Esophagus squamous epithelium (tissue), 5 donors: ENCODE results near the gene NHSL2. TPM values are rescaled to one million over a fixed set of nuclear protein-coding genes. Genes with fewer than 3 reads are reported as not detected.
"Not testable (repeated sequence)": the region's sequence is repeated elsewhere in the genome, so short reads cannot be mapped to it uniquely, and the experiment has no call there.

Experiments used
- DNase-seq: peaks from one replicate; lab custom pipeline; 2025; lab: John Stamatoyannopoulos, UW
- H3K27ac ChIP-seq, 4 donors: fragments of 200-600 bp; sonication (generic); one replicate each; pipeline ENCODE4 v1.5.1; 2016 to 2019; ENCODE audit warnings: mild to moderate bottlenecking in 1 of 4
- H3K27me3 ChIP-seq, 4 donors: fragments of 200-600 bp; sonication (generic); 1 replicate in 3 of 4; 2 replicates in 1 of 4; pipeline versions ENCODE4 v1.5.1 to v1.6.0; 2017 to 2021; ENCODE audit warnings: antibody characterized with exemption in 1 of 4
- H3K36me3 ChIP-seq, 3 donors: fragments of 200-600 bp; sonication (generic); one replicate each; pipeline ENCODE4 v1.5.1; 2016 to 2019
- H3K4me1 ChIP-seq, 3 donors: fragments of 200-600 bp; sonication (generic); one replicate each; pipeline ENCODE4 v1.5.1; 2017 to 2019
- H3K4me3 ChIP-seq, 4 donors: fragments of 200-600 bp; sonication (generic); 1 replicate in 3 of 4; 2 replicates in 1 of 4; pipeline ENCODE4 v1.5.1; 2016 to 2019; ENCODE audit warnings: mild to moderate bottlenecking in 2 of 4, moderate library complexity in 1 of 4
- H3K9me3 ChIP-seq, 3 donors: fragments of 200-600 bp; sonication (generic); one replicate each; pipeline ENCODE4 v1.5.1; 2016 to 2019
- POLR2A ChIP-seq, 4 donors: fragments of 450-650 bp; IDR thresholded peaks; one replicate each; pipeline ENCODE4 v1.6.1; 2017; ENCODE audit warnings: antibody characterized with exemption in 4 of 4, mild to moderate bottlenecking in 4 of 4, moderate library complexity in 3 of 4
- WGBS, 2 donors: methylation state at CpG; one replicate each; pipeline ENCODE4 v1.1.5; 2018; 5-methylcytosine and 5-hydroxymethylcytosine counted together
- intact Hi-C: fragments of 100-400 bp; cut with DNase I; formaldehyde crosslinking; loops from one replicate; pipeline ENCODE4 v1.15.0; 2022
- total RNA-seq, 4 donors: library from RNA; depleted of rRNA; stranded (reverse); fragments of >200 nt; gene quantifications; one replicate each; pipeline ENCODE4 v1.1.0, GENCODE V29; 2016
- TF ChIP-seq, protein P1 (sequence below), 6 experiments: fragments of 450-650 bp in 4 of 6; fragments of 200-600 bp in 2 of 6; sonication (generic) in 2 of 6; IDR thresholded peaks; one replicate each; pipeline ENCODE4 v1.5.1; 2016 to 2019; ENCODE audit warnings: antibody characterized with exemption in 6 of 6, mild to moderate bottlenecking in 4 of 6, moderate library complexity in 4 of 6
- donor health status: DM: yes; HTN: yes; CAD: no.

Gene NHSL2
- total RNA-seq, 4 donors from 2014 or later = 0.23 to 7.1 (median 1.6) TPM

- Histone ChIP-seq H3K9me3 (no peaks in the 10 kb centered on the region), H3K36me3 (no peaks in the 10 kb centered on the region), H3K4me1 (no peaks in the 10 kb centered on the region), H3K4me3 (no peak overlapping the region), H3K27ac (no peak overlapping the region), H3K27me3 (no peaks in the 10 kb centered on the region)
- no peak for DNase-seq
- intact Hi-C loops = no loop called here
- TF ChIP-seq POLR2A (IDR thresholded peaks at IDR 0.05) = no peak
- TF ChIP-seq, protein P1, sequence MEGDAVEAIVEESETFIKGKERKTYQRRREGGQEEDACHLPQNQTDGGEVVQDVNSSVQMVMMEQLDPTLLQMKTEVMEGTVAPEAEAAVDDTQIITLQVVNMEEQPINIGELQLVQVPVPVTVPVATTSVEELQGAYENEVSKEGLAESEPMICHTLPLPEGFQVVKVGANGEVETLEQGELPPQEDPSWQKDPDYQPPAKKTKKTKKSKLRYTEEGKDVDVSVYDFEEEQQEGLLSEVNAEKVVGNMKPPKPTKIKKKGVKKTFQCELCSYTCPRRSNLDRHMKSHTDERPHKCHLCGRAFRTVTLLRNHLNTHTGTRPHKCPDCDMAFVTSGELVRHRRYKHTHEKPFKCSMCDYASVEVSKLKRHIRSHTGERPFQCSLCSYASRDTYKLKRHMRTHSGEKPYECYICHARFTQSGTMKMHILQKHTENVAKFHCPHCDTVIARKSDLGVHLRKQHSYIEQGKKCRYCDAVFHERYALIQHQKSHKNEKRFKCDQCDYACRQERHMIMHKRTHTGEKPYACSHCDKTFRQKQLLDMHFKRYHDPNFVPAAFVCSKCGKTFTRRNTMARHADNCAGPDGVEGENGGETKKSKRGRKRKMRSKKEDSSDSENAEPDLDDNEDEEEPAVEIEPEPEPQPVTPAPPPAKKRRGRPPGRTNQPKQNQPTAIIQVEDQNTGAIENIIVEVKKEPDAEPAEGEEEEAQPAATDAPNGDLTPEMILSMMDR (IDR thresholded peaks at IDR 0.05) = no peak
- WGBS, 2 donors = 86% methylated on average over 12 of the region's 53 CpGs; no CpG with 5 or more reads in 1 of the 2 donors
Observed at GRCh38 chrX:71872542-71873458, 37.8 kb upstream of the NHSL2 start.

- 100% methylated on average over 1 of the region's 12 CpGs; no CpG with 5 or more reads in 1 of the 2 donors for WGBS, 2 donors
- intact Hi-C loops = no loop called here
- DNase-seq = no peak
- H3K4me1 ChIP-seq = no peaks in the 10 kb centered on the region
- H3K27me3 ChIP-seq = no peaks in the 10 kb centered on the region
- H3K36me3 ChIP-seq = no peaks in the 10 kb centered on the region
- no peak for TF ChIP-seq POLR2A (IDR thresholded peaks at IDR 0.05)
- TF ChIP-seq, protein P1 (IDR thresholded peaks at IDR 0.05) = no peak
- H3K27ac ChIP-seq = no peak overlapping the region
- H3K9me3 ChIP-seq = no peaks in the 10 kb centered on the region
- H3K4me3 ChIP-seq = no peak overlapping the region
Observed at GRCh38 chrX:71873459-71873833, 37.2 kb upstream of the NHSL2 start.

GRCh38 chrX:71876841-71877240 lies 33.8 kb upstream of the NHSL2 start:
- H3K4me3 ChIP-seq, H3K9me3 ChIP-seq, intact Hi-C loops, H3K27me3 ChIP-seq, H3K36me3 ChIP-seq, DNase-seq, H3K27ac ChIP-seq, H3K4me1 ChIP-seq: not testable (repeated sequence)
- no CpG with 5 or more reads among the region's 32 CpGs for WGBS, 2 donors

- TF ChIP-seq, protein P1 (IDR thresholded peaks at IDR 0.05) = no peak
- TF ChIP-seq POLR2A (IDR thresholded peaks at IDR 0.05) = no peak
- WGBS, 2 donors = 58 to 65% methylated on average over 3 of the region's 3 CpGs
- no peaks in the 10 kb centered on the region for H3K9me3 ChIP-seq
- H3K27ac ChIP-seq = no peak overlapping the region
- no peaks in the 10 kb centered on the region for H3K36me3 ChIP-seq
- H3K4me1 ChIP-seq = no peaks in the 10 kb centered on the region
- H3K27me3 ChIP-seq = no peaks in the 10 kb centered on the region
- no peak for DNase-seq
- intact Hi-C loops = no loop called here
- H3K4me3 ChIP-seq = no peak overlapping the region
Observed at GRCh38 chrX:71885099-71885498, 25.5 kb upstream of the NHSL2 start.

GRCh38 chrX:71895607-71896006 lies 15.0 kb upstream of the NHSL2 start:
- TF ChIP-seq, protein P1 (IDR thresholded peaks at IDR 0.05) = no peak
- TF ChIP-seq POLR2A (IDR thresholded peaks at IDR 0.05) = no peak
- no peaks in the 10 kb centered on the region for H3K36me3 ChIP-seq
- no peaks in the 10 kb centered on the region for H3K4me1 ChIP-seq
- DNase-seq = no peak
- no peaks in the 10 kb centered on the region for H3K27me3 ChIP-seq
- H3K9me3 ChIP-seq = no peaks in the 10 kb centered on the region
- intact Hi-C loops = no loop called here
- no peak overlapping the region for H3K27ac ChIP-seq
- no peak overlapping the region for H3K4me3 ChIP-seq
